GM12872 (cell line): ENCODE results near the gene KRT77.

Experiments used
- CTCF ChIP-seq: IDR thresholded peaks from 3 replicates; pipeline ENCODE4 v1.5.1; 2011; ENCODE audit warnings: low read depth, mild to moderate bottlenecking, low read length, moderate library complexity; ENCODE audit not compliant: insufficient read depth

The KRT77 gene

DNA sequence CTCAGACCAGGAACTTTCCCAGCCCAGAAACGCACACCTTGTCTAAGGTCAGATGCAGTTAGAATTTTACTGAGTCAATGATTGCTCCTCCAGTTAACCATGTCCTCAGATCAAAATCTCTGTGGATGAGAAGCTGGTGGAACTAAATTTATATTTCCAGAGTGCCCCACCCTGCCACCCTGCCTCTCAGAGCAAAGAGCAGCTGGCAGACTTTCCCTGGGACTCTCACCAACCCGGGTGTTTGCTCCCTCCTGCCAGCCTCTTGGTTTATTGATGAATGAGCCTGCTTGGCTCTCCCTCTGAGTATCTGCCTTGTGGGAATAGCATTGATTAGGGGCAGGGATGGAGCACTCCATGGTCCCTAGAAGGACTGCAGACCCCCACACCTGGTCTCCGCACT, 17.3 kb downstream of the KRT77 start:
- no peak for TF ChIP-seq CTCF

DNA sequence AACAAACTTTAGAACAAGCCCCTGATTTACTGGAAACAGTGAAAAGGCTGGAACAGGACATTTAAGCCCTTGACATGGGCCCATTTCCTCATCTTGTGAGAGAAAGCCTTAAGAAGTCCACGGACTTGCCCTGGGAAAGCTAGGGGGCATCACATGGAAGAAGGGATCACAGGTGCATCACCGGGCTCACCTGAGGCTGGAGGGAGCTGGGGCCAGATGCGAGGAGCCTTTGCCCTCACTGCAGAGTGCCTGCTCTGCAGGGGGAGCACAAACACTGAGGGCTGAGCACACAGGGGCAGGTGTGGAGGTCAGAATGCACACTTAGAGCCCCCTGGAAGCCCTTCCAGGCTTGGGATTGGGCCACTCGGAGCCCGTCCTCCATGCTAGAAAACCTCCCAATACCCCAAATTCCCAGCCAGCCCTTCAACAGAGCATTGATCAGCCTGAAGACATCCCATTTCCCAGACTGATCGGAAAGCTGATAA, 17.9 kb downstream of the KRT77 start:
- TF ChIP-seq CTCF, result no peak

DNA sequence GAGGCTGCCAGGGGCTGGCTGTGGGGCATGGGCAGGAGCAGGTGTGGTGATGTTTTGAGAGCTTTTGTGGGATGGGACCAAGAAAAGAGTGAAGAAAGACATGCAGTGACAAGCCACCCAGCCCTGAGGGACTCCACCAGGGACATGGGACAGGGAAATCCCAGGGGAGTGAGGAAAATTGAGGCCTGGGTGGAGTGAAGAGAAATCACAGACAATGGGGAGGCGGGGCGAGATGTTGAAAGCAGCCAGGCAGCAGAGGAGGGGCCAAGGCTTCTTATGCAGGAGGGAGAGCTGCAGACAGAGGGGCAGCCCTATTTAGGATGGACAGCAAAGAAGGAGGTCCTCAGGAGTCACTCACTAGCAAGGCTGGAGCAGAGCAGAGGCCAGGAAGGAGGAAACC, 18.9 kb downstream of the KRT77 start:
- no peak for TF ChIP-seq CTCF

DNA sequence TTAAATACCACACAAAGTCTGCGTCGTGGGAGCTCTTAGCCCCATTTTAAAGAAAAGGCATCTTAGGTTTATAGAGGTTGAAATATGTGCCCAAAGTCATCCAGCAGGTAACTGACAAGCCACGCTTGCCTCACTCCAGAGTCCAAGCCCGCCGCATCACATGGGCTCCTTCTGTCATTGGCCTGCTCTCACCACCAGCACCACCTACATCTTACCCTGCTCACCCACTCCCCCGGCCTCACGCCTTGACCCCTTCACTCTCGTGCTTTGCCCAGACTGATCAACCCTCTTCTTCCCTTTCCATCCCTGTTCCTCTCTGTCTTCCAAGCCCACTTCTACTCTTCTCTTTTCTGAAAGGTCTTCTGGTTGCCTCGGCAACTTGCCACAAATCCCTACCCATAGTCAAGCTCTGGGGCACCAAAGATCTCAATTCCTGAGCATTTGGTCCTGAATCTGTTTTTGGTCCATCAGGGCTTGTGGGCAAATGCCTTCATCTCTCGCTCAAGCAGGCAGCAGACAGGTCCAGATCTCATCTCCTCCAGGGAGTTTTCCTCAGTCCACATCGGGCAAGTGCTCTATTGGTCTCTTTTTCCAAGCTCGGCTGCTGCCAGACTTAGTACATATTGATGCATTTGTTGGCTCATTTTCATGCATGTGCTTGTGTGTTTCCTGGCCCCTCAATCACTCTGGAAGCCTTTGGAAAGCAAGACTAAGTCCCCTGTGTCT, 19.6 kb downstream of the KRT77 start:
- TF ChIP-seq CTCF, result no peak

GRCh38 chr12:52682938-52683574, 20.3 kb downstream of the KRT77 start:
- TF ChIP-seq CTCF, result no peak

GRCh38 chr12:52682381-52682660, 21.0 kb downstream of the KRT77 start:
- no peak for TF ChIP-seq CTCF

- TF ChIP-seq CTCF, result no peak
Observed at GRCh38 chr12:52681526-52682380, 21.6 kb downstream of the KRT77 start.
